ENCODE data around the gene PGAP2.

DNA sequence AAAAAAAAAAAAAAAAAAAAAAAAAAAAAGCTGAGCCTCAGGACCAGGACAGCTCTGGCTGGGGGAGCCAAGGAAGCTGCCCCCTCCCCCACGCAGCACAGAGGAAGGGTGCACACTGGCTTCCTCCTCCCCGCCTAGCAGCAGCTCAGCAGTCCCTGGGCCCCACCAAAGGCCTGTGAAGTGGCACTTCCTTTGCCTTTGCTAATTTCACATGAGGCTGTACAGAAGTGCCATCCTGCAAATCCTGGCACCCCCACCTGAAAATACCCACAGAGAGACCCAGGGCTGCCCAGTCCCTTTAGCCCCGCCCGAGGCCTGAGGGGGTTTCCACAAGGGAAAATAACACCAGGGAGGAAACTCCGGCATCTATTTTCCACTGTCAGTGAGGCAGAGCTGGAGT lies 28.5 kb downstream of the PGAP2 start:
- TF ChIP-seq, protein P1, sequence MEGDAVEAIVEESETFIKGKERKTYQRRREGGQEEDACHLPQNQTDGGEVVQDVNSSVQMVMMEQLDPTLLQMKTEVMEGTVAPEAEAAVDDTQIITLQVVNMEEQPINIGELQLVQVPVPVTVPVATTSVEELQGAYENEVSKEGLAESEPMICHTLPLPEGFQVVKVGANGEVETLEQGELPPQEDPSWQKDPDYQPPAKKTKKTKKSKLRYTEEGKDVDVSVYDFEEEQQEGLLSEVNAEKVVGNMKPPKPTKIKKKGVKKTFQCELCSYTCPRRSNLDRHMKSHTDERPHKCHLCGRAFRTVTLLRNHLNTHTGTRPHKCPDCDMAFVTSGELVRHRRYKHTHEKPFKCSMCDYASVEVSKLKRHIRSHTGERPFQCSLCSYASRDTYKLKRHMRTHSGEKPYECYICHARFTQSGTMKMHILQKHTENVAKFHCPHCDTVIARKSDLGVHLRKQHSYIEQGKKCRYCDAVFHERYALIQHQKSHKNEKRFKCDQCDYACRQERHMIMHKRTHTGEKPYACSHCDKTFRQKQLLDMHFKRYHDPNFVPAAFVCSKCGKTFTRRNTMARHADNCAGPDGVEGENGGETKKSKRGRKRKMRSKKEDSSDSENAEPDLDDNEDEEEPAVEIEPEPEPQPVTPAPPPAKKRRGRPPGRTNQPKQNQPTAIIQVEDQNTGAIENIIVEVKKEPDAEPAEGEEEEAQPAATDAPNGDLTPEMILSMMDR (IDR thresholded peaks at IDR 0.05) = no peak
- no peak for TF ChIP-seq POLR2A (IDR thresholded peaks at IDR 0.05)
- TF ChIP-seq POLR2AphosphoS5 (IDR thresholded peaks at IDR 0.05) = no peak
- no peak for TF ChIP-seq EP300 (IDR thresholded peaks at IDR 0.05)
